Activated T-cell treated with anti-CD3 and anti-CD28 coated beads for 1 hour (primary cell): ENCODE data around the gene NDST3.
"Not testable (repeated sequence)": the region's sequence is repeated elsewhere in the genome, so short reads cannot be mapped to it uniquely, and the experiment has no call there.

Experiments used
- DNase-seq: peaks from one replicate; pipeline ENCODE4 v3.0.0-alpha.2; 2020; ENCODE audit warnings: low read depth

The NDST3 gene

DNA sequence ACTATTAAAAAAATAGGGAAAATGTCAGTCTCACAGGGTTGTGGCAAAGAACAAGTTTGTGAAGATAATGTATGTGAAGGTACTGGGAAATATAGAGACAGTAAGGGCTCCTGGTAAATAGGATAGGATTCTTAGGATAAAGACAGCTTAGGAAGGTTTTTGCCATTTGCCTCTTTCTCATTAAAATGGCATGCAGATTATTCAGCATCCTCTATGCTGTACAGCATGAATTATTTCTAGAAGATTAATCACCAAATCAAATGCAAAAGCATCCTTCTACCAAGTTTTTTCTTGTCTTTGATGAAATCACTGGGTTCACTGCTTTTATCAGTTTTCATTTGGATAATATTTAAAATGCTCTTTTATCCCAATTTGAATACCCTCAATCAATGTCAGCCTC, 142.8 kb downstream of the NDST3 start:
- no peak for DNase-seq

- no peak for DNase-seq
Measured at GRCh38 chr4:118180776-118181175, 146.5 kb downstream of the NDST3 start.

- DNase-seq: no peak
Measured at GRCh38 chr4:118190903-118191302, 156.6 kb downstream of the NDST3 start.

DNA sequence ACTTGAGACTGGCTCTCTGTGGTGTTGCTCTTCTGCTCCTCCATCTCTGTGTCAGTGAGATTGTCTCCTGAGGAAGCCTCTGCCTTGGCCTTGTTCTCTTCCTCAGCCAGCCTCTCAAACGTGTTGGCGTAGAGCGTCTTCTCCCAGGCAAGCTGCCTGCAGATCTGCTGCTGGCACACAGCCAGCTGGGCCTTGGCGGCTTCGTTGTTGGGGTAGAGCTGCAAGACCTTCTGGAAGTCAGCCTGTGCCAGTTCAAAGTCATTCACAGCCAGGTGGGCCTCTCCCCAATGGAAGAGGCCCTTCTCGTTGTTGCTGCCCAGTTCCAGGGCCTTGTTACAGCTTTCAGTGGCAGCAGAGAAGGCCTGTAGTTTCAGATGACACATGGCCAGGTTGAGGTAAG, 159.1 kb downstream of the NDST3 start:
- no peak for DNase-seq

DNA sequence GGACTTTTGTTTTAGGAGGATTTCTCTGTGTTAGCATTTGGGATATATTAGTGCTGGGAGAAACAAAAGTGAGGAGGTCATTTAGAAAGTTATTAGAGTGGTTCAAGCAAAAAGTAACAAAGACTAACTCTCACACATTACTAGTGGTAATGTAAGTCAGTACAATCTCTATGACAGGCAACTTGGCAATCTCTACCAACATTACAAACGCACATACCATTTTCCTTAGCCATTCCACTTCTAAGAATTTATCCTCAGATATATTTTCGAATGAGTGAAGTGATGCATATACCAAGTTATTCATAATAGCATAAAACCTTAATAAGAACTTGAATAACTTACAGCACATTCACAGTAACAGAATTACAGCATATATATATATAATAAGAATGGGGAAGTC, 172.3 kb downstream of the NDST3 start:
- no peak for DNase-seq

DNA sequence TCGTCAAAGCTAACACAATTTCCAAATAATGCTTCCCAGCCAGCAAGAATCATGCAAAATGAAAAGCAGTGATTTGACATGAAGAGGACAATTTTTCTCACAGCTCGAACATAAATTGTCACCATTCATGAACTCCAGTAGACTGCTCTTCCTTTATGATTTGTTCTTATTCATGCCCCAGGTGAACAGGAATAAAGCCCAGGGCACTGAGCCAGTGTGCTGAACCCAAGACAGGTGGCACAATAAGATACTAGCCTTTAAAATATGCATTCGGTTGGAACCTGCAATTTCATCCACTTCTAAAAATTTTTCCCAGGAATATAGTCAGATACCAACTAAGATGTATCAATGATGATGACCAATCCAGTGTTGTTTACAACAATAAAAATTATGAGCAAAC, 178.8 kb downstream of the NDST3 start:
- no peak for DNase-seq

DNA sequence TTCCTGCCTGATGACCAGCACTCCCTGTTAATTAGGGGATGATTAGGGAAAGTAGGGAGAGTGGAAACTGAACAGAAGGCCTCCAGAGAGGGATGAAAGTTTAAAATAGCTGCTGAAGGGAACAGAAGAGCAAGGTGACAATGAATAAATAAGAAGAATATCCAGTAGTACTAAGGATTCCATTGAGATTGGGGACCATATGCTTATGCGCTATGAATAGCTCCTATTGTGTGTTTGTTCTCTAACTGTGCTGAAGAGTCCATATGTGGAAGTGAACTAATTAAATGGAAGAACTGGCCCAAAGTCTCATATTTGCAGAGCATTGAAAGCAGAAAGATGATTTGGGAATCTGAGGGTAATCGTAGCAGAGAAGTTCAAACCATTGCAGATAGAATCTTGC, 181.5 kb downstream of the NDST3 start:
- no peak for DNase-seq

- DNase-seq: no peak
Measured at GRCh38 chr4:118221227-118221800, 187.0 kb downstream of the NDST3 start.

DNA sequence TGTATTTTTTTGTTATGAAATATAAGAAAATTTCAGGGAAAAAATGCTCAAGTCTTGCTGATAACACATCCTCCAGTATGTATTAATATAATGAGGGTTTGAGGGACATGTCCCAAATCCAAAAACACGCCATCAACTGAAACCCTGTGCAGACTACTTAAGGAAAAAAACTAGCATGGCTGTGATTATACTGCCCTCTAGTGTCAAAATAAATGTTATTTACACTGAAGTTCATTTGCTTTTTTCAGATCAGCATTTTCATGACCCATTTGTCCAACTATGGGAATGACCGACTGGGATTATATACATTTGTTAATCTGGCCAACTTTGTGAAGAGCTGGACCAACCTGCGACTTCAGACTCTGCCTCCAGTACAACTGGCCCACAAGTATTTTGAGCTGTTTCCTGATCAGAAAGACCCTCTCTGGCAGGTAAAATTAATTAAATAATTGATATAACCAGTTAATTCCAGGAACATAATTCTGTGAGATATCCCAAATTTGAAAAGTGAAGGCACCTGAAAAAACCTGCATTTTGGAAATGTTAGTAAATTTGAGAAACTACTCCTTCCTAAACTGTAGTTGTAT, 190.1 kb downstream of the NDST3 start:
- DNase-seq: no peak

GRCh38 chr4:118225511-118225910, 191.2 kb downstream of the NDST3 start:
- no peak for DNase-seq

GRCh38 chr4:118226311-118227010, 192.2 kb downstream of the NDST3 start:
- no peak for DNase-seq

GRCh38 chr4:118235566-118236120, 201.4 kb downstream of the NDST3 start:
- DNase-seq: no peak

DNA sequence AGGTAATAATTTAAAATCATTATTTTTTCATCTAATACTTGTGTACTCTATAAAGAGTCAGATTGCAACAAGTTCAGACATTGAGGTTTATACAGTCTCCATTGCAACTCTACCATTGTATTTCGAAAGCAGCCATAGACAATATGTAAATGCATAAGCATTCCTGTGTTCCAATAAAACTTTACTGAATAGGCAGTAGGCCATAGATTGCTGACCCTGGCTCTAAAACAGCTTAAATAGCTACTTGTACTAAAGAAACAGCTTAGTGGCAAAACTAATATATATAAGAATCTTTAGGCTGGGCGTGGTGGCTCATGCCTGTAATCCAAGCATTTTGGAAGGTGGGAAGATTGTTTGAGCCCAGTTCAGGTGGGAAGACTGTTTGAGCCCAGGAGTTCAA, 203.2 kb downstream of the NDST3 start:
- DNase-seq: no peak

DNA sequence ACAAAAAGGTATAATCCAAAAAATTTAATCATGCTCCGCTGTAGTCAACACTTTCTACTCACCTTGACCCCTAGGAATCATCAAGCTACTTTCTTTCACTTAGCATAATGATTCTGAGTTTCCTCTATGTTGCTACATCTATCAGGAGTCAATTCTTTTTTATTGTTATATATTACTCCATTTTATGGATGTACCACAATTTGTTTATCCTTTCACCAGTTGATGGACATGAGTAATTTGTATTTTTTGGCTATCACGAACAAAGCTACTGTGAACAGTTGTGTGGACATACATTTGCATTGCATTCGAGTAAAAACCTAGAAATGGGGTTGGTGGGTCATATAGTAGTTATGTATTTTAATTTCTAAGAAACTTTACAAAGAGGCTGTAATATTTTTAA, 215.6 kb downstream of the NDST3 start:
- no peak for DNase-seq

- no peak for DNase-seq
Measured at GRCh38 chr4:118254368-118254767, 220.1 kb downstream of the NDST3 start.

DNA sequence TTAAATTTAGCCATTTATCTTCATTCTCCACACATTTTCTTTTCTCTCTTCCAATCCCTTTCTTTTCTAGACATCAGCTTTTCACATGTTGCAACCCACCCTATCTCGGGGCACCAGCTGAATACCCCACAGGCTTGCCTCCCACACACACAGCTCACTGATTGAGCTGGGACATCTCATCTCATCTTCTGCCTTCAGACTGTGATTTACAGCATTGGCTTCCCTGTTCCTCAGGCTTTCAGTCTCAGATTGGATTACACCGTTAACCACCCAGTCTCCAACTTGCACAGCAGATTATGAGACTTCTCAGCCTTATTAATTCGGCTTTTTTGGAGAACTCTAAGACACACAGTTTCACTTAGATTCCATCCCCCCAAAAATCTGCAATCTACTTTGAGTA, 224.8 kb downstream of the NDST3 start:
- DNase-seq: no peak

- no peak for DNase-seq
Measured at GRCh38 chr4:118260309-118260708, 226.0 kb downstream of the NDST3 start.

GRCh38 chr4:118264096-118264495, 229.8 kb downstream of the NDST3 start:
- no peak for DNase-seq

DNA sequence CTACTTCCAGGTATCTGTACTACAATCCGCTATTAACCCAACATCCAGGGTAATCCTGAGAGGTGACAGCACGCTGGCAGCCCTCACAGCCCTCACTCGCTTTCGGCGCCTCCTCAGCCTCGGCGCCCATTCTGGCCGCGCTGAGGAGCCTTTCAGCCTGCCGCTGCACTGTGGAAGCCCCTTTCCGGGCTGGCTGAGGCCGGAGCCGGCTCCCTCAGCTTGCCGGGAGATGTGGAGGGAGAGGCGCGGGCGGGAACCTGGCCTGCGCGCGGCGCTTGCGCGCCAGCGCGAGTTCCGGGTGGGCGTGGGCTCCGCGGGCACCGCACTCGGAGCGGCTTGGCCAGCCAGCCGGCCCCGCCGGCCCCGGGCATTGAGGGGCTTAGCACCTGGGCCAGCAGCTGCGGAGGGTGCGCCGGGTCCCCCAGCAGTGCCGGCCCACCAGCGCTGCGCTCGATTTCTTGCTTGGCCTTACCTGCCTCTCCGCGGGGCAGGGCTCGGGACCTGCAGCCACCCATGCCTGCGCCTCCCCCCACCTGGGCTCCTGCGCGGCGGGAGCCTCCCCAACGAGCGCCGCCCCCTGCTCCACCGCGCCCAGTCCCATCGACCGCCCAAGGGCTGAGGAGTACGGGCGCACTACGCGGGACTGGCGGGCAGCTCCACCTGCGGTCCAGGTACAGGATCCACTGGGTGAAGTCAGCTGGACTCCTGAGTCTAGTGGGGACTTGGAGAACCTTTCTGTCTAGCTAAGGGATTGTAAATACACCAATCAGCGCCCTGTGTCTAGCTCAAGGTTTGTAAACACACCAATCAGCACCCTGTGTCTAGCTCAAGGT, 231.2 kb downstream of the NDST3 start:
- no peak for DNase-seq

- not testable (repeated sequence) for DNase-seq
Measured at GRCh38 chr4:118266145-118266496, 231.8 kb downstream of the NDST3 start.

- DNase-seq: no peak
Measured at GRCh38 chr4:118268780-118269179, 234.5 kb downstream of the NDST3 start.

DNA sequence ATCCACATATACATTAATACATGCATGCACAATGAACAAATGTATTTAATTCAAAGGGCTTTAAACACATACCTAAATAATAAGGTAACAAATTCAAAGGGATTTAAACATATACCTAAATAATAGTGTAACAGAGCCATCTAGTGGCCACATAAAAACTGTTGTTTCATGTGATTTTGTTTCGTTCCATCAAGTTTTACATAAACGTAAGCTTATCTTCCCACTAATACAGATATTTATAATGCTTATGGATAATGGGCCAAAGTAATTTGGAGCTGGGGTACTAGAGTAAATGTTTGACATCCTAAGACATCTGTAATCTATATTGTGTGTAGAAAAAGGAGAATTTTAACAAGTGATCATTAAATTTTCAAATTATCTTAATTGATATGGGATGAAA, 236.2 kb downstream of the NDST3 start:
- no peak for DNase-seq

GRCh38 chr4:118271788-118272187, 237.5 kb downstream of the NDST3 start:
- DNase-seq: no peak
